Measurements from ENCODE around the gene CASZ1. TPM values are rescaled to one million over a fixed set of nuclear protein-coding genes. Genes with fewer than 3 reads are reported as not detected.

CASZ1 gene
- total and polyA plus RNA-seq, 2 donors (not counting 3 experiments of a cell fraction or from before 2014, with no cell fraction given), result 1.5 to 5.2 TPM

DNA sequence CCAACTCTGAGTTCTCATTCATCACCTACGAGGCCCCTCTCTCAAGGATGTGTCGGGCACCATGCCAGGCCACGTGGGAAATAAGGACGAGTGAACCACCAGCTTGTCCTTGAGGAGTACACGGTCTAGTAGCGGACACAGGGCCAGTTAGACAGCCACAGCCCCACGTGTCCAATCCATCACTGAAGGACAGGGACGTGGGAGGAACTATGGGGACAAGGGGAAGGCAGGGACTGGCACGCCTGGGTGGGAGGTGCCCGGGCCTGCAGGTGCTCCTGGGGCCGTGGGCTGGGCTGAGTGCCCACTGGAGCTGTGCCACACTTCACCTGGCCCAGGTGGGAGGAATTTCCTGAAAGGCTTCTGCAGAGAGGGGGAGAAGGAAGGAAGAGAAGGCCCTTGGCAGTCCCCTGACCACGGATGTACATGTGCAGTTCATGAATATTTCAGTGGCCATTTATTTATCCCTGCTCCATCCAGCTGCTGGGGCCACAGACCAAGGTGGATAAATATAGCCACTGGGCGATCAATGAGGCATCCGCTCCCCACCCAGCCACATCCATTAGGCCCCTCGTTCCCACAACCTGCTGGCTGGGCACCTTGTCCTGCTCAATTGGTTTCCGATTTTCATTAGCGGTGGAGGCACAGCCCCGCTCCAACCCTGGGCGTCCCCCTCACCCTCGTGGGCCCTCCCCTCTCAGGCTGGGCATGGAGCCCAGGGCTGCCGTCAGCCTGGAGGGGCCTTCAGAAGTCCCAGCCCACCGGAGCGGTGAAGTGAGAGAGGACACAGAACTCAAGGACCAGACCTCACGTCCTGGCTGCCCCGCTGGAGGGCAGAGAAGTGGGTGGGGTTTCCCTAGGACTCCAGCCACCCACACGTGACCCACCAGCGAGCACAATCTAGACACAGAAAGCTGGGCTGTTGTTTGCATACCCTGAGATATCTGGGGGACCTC lies 59.5 kb downstream of the CASZ1 start:
- no peaks in the 10 kb centered on the region for H3K36me3 ChIP-seq (ENCODE audit: control insufficient read depth in 2 of 2, extremely low read depth in 1 of 2, insufficient read depth in 2 of 2, low read length in 2 of 2)
- dilution Hi-C loops (cut with MboI; ENCODE audit: extremely low pct_ligation_motif_present, low sequenced_read_pairs), result no loop called here
- no peak overlapping the region for H3K27ac ChIP-seq (ENCODE audit: insufficient read depth, low read depth, low read length)
- H3K9me3 ChIP-seq (replicated peaks; ENCODE audit: control insufficient read depth, insufficient read depth, low read length), result no peaks in the 10 kb centered on the region
- DNase-seq (ENCODE audit: low read depth, low spot score) (no peak), FAIRE-seq (no peak)
- no peak overlapping the region for H3K4me2 ChIP-seq (ENCODE audit: insufficient read depth, low read length)
- no peak overlapping the region for H3K4me3 ChIP-seq (replicated peaks in 1 of 3; ENCODE audit: insufficient read depth in 1 of 3, low read depth in 1 of 3, low read length in 3 of 3)
- no peaks in the 10 kb centered on the region for H3K4me1 ChIP-seq (ENCODE audit: control insufficient read depth, extremely low read depth, insufficient read depth, low read length)
- ChIA-PET POLR2A (no interaction called here), CTCF (no interaction called here)
- no peak overlapping the region for H2AFZ ChIP-seq (ENCODE audit: low read depth, low read length)
- H3K27me3 ChIP-seq (ENCODE audit: control insufficient read depth in 2 of 2, insufficient read depth in 2 of 2, low read length in 2 of 2), result no peaks in the 10 kb centered on the region
- H3K9me1 ChIP-seq (replicated peaks; ENCODE audit: control insufficient read depth, extremely low read depth, insufficient read depth, low read length), result no peaks in the 10 kb centered on the region
- no peak overlapping the region for H3K9ac ChIP-seq (replicated peaks; ENCODE audit: extremely low read depth, insufficient read depth, low read length)
- no peaks in the 10 kb centered on the region for H4K20me1 ChIP-seq (replicated peaks; ENCODE audit: control insufficient read depth, extremely low read depth, insufficient read depth, low read length)
- no peaks in the 10 kb centered on the region for H3K79me2 ChIP-seq (ENCODE audit: control insufficient read depth, insufficient read depth, low read length)
- TF ChIP-seq POLR2AphosphoS5 (IDR thresholded peaks at IDR 0.05; ENCODE audit: insufficient read depth, low read depth, low read length) (no peak), FOS (IDR thresholded peaks at IDR 0.05; ENCODE audit: borderline replicate concordance, insufficient read depth, low read length) (no peak), MYC (IDR thresholded peaks at IDR 0.05; ENCODE audit: low read depth, low read length) (no peak), JUN (IDR thresholded peaks at IDR 0.05; ENCODE audit: borderline replicate concordance, insufficient read depth, insufficient read length, low read depth) (no peak), EZH2 (IDR thresholded peaks at IDR 0.05; ENCODE audit: borderline replicate concordance, low read depth, low read length, severe bottlenecking) (no peak), POLR2A (IDR thresholded peaks at IDR 0.05; ENCODE audit: low read depth, low read length) (no peak), GATA2 (IDR thresholded peaks at IDR 0.05; ENCODE audit: insufficient read depth, insufficient read length, low read depth, low read length) (no peak)
- TF ChIP-seq, protein P1, sequence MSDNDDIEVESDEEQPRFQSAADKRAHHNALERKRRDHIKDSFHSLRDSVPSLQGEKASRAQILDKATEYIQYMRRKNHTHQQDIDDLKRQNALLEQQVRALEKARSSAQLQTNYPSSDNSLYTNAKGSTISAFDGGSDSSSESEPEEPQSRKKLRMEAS (IDR thresholded peaks at IDR 0.05; ENCODE audit: insufficient read depth, insufficient read length), result no peak
- TF ChIP-seq, protein P2, sequence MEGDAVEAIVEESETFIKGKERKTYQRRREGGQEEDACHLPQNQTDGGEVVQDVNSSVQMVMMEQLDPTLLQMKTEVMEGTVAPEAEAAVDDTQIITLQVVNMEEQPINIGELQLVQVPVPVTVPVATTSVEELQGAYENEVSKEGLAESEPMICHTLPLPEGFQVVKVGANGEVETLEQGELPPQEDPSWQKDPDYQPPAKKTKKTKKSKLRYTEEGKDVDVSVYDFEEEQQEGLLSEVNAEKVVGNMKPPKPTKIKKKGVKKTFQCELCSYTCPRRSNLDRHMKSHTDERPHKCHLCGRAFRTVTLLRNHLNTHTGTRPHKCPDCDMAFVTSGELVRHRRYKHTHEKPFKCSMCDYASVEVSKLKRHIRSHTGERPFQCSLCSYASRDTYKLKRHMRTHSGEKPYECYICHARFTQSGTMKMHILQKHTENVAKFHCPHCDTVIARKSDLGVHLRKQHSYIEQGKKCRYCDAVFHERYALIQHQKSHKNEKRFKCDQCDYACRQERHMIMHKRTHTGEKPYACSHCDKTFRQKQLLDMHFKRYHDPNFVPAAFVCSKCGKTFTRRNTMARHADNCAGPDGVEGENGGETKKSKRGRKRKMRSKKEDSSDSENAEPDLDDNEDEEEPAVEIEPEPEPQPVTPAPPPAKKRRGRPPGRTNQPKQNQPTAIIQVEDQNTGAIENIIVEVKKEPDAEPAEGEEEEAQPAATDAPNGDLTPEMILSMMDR (IDR thresholded peaks at IDR 0.05; ENCODE audit: extremely low read depth in 1 of 2, insufficient read depth in 1 of 2, low read depth in 1 of 2, low read length in 2 of 2), result no peak
- intact Hi-C loops (cut with micrococcal nuclease), result no loop called here
- no TSS peak for BruUV-seq (replicated peaks)
